ENCODE measurements around the gene TFB1M.
A peak's percentile ranks its signal among the peaks of the same experiment; 100 is the strongest.

The TFB1M gene

DNA sequence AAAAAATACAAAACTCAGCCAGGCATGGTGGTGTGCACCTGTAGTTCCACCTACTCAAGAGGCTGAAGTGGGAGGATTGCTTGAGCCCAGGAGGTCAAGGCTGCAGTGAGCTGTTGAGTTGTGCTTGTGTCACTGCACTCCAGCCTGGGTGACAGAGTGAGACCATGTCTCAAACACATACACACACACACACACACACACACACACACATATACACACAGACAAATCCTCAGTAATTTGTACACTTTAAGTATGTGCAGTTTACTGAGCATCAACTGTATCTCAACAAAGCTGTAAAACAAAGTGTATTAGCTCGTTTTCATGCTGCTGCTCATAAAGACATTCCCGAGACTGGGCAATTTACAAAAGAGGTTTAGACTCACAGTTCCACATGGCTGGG lies 7.3 kb downstream of the TFB1M start:
- H3K27ac ChIP-seq (ENCODE audit: low read depth, low read length), result no peak overlapping the region
- H3K27me3 ChIP-seq (ENCODE audit: control insufficient read depth in 5 of 5, insufficient read depth in 4 of 5, low read length in 5 of 5), result no peaks in the 10 kb centered on the region
- no peak overlapping the region for H3K4me3 ChIP-seq (ENCODE audit: low read depth in 1 of 5, low read length in 5 of 5)
- H3K9ac ChIP-seq (ENCODE audit: low read length in 5 of 5), result no peak overlapping the region
- H3K4me1 ChIP-seq (ENCODE audit: control insufficient read depth in 5 of 5, insufficient read depth in 5 of 5, low read length in 5 of 5), result no peaks in the 10 kb centered on the region
- no peaks in the 10 kb centered on the region for H3K9me3 ChIP-seq (ENCODE audit: control insufficient read depth in 5 of 5, low read length in 5 of 5)
- peaks cover 9 to 26% (median 20%) of the 10 kb centered on the region in 5 donors for H3K36me3 ChIP-seq (ENCODE audit: control insufficient read depth in 5 of 5, insufficient read depth in 5 of 5, low read length in 5 of 5)

GRCh38 chr6:155303361-155303870 lies 10.9 kb downstream of the TFB1M start:
- no peak overlapping the region for H3K9ac ChIP-seq (ENCODE audit: low read length in 5 of 5)
- H3K27ac ChIP-seq (ENCODE audit: low read depth, low read length), result no peak overlapping the region
- H3K27me3 ChIP-seq (ENCODE audit: control insufficient read depth in 5 of 5, insufficient read depth in 4 of 5, low read length in 5 of 5), result no peaks in the 10 kb centered on the region
- no peak overlapping the region for H3K4me3 ChIP-seq (ENCODE audit: low read depth in 1 of 5, low read length in 5 of 5)
- peaks cover 4 to 29% (median 14%) of the 10 kb centered on the region in 5 donors for H3K36me3 ChIP-seq (ENCODE audit: control insufficient read depth in 5 of 5, insufficient read depth in 5 of 5, low read length in 5 of 5)
- H3K4me1 ChIP-seq (ENCODE audit: control insufficient read depth in 5 of 5, insufficient read depth in 5 of 5, low read length in 5 of 5), result no peaks in the 10 kb centered on the region
- no peaks in the 10 kb centered on the region for H3K9me3 ChIP-seq (ENCODE audit: control insufficient read depth in 5 of 5, low read length in 5 of 5)

GRCh38 chr6:155301867-155302266 lies 12.4 kb downstream of the TFB1M start:
- no peak overlapping the region for H3K4me3 ChIP-seq (ENCODE audit: low read depth in 1 of 5, low read length in 5 of 5)
- H3K9ac ChIP-seq (ENCODE audit: low read length in 5 of 5), result no peak overlapping the region
- no peak overlapping the region for H3K27ac ChIP-seq (ENCODE audit: low read depth, low read length)
- H3K27me3 ChIP-seq (ENCODE audit: control insufficient read depth in 5 of 5, insufficient read depth in 4 of 5, low read length in 5 of 5), result no peaks in the 10 kb centered on the region
- H3K36me3 ChIP-seq (ENCODE audit: control insufficient read depth in 5 of 5, insufficient read depth in 5 of 5, low read length in 5 of 5), result peaks cover 10 to 33% (median 17%) of the 10 kb centered on the region in 5 donors
- no peaks in the 10 kb centered on the region for H3K4me1 ChIP-seq (ENCODE audit: control insufficient read depth in 5 of 5, insufficient read depth in 5 of 5, low read length in 5 of 5)
- no peaks in the 10 kb centered on the region for H3K9me3 ChIP-seq (ENCODE audit: control insufficient read depth in 5 of 5, low read length in 5 of 5)

DNA sequence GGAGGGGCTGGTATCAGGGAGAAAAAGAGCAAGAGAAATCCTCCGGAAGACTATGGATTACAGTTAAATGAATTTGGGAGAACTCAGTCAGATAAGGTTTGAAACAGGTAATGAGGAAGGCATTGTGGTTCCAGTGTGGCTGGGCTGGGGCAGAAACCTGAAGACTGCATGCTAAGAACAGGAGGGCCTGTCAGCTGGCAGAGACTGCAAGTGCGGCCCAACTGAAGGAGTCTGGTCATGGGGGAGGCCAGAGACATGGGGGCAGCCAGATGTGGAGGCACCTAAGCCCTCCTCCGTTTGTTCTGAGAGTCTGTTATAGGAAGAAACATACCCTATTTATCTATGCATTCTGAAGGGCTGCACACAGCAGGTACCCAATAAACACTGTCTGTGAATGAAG lies 16.6 kb downstream of the TFB1M start:
- H3K4me1 ChIP-seq (ENCODE audit: control insufficient read depth in 5 of 5, insufficient read depth in 5 of 5, low read length in 5 of 5), result no peaks in the 10 kb centered on the region
- no peaks in the 10 kb centered on the region for H3K9me3 ChIP-seq (ENCODE audit: control insufficient read depth in 5 of 5, low read length in 5 of 5)
- H3K36me3 ChIP-seq (ENCODE audit: control insufficient read depth in 5 of 5, insufficient read depth in 5 of 5, low read length in 5 of 5), result peaks cover 16 to 49% (median 25%) of the 10 kb centered on the region in 5 donors
- H3K4me3 ChIP-seq (ENCODE audit: low read depth in 1 of 5, low read length in 5 of 5), result no peak overlapping the region
- H3K9ac ChIP-seq (ENCODE audit: low read length in 5 of 5), result no peak overlapping the region
- no peak overlapping the region for H3K27ac ChIP-seq (ENCODE audit: low read depth, low read length)
- H3K27me3 ChIP-seq (ENCODE audit: control insufficient read depth in 5 of 5, insufficient read depth in 4 of 5, low read length in 5 of 5), result no peaks in the 10 kb centered on the region

DNA sequence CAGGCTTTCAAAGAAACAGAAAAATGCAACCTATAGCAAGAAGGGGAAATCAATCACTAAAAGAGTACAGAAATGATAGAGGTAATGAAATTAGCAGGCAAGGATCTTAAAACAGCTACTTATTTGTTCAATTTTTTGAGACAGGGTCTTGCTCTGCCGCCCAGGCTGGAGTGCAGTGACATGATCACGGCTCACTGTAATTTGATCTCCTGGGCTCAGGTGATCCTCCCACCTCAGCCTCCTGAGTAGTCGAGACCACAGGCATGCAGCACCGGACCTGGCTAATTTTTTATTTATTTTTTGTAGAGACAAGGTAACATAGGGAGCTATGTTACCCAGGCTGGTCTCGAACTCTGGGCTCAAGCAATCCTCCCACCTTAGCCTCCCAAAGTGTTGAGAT lies 21.6 kb downstream of the TFB1M start:
- no peak overlapping the region for H3K9ac ChIP-seq (ENCODE audit: low read length in 5 of 5)
- no peaks in the 10 kb centered on the region for H3K9me3 ChIP-seq (ENCODE audit: control insufficient read depth in 5 of 5, low read length in 5 of 5)
- H3K27ac ChIP-seq (ENCODE audit: low read depth, low read length), result no peak overlapping the region
- H3K4me1 ChIP-seq (ENCODE audit: control insufficient read depth in 5 of 5, insufficient read depth in 5 of 5, low read length in 5 of 5), result no peaks in the 10 kb centered on the region
- no peaks in the 10 kb centered on the region for H3K27me3 ChIP-seq (ENCODE audit: control insufficient read depth in 5 of 5, insufficient read depth in 4 of 5, low read length in 5 of 5)
- peaks cover 20 to 50% (median 31%) of the 10 kb centered on the region in 5 donors for H3K36me3 ChIP-seq (ENCODE audit: control insufficient read depth in 5 of 5, insufficient read depth in 5 of 5, low read length in 5 of 5)
- H3K4me3 ChIP-seq (ENCODE audit: low read depth in 1 of 5, low read length in 5 of 5), result no peak overlapping the region

- Histone ChIP-seq H3K9ac (ENCODE audit: low read length in 5 of 5) (no peak overlapping the region), H3K36me3 (ENCODE audit: control insufficient read depth in 5 of 5, insufficient read depth in 5 of 5, low read length in 5 of 5) (peaks cover 18 to 39% (median 22%) of the 10 kb centered on the region in 5 donors), H3K4me1 (ENCODE audit: control insufficient read depth in 5 of 5, insufficient read depth in 5 of 5, low read length in 5 of 5) (no peaks in the 10 kb centered on the region), H3K27ac (ENCODE audit: low read depth, low read length) (no peak overlapping the region), H3K27me3 (ENCODE audit: control insufficient read depth in 5 of 5, insufficient read depth in 4 of 5, low read length in 5 of 5) (no peaks in the 10 kb centered on the region), H3K9me3 (ENCODE audit: control insufficient read depth in 5 of 5, low read length in 5 of 5) (no peaks in the 10 kb centered on the region), H3K4me3 (ENCODE audit: low read depth in 1 of 5, low read length in 5 of 5) (no peak overlapping the region)
Observed at GRCh38 chr6:155291291-155291690, 23.0 kb downstream of the TFB1M start.

- Histone ChIP-seq H3K36me3 (ENCODE audit: control insufficient read depth in 5 of 5, insufficient read depth in 5 of 5, low read length in 5 of 5) (peaks cover 11 to 33% (median 20%) of the 10 kb centered on the region in 5 donors), H3K4me3 (ENCODE audit: low read depth in 1 of 5, low read length in 5 of 5) (no peak overlapping the region), H3K9me3 (ENCODE audit: control insufficient read depth in 5 of 5, low read length in 5 of 5) (no peaks in the 10 kb centered on the region), H3K9ac (ENCODE audit: low read length in 5 of 5) (no peak overlapping the region), H3K27ac (ENCODE audit: low read depth, low read length) (no peak overlapping the region), H3K4me1 (ENCODE audit: control insufficient read depth in 5 of 5, insufficient read depth in 5 of 5, low read length in 5 of 5) (no peaks in the 10 kb centered on the region), H3K27me3 (ENCODE audit: control insufficient read depth in 5 of 5, insufficient read depth in 4 of 5, low read length in 5 of 5) (no peaks in the 10 kb centered on the region)
Observed at GRCh38 chr6:155290491-155290890, 23.8 kb downstream of the TFB1M start.

DNA sequence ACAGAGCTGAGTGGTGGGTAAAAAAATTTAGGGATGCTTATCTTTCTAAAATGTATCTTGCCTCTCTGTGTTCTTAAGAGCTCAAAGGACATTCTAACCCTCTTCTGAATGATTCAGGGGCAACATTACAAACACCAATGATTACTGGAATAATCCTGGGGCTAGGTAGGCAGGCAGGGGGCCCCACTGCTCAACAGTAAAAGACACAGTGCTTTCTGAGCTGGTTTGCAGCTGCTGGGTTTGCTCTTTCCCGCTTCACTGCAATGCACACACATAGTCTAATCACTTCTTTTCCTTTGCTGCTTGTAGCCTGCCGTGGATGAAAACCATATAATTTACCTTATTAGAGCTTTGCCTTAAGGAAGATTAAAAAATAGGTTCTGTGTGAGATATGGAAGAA lies 26.5 kb downstream of the TFB1M start:
- Histone ChIP-seq H3K27me3 (ENCODE audit: control insufficient read depth in 5 of 5, insufficient read depth in 4 of 5, low read length in 5 of 5) (no peaks in the 10 kb centered on the region), H3K9me3 (ENCODE audit: control insufficient read depth in 5 of 5, low read length in 5 of 5) (no peaks in the 10 kb centered on the region), H3K9ac (ENCODE audit: low read length in 5 of 5) (peak overlapping the region in 1 of 5 donors; percentile 13), H3K36me3 (ENCODE audit: control insufficient read depth in 5 of 5, insufficient read depth in 5 of 5, low read length in 5 of 5) (peaks cover 17 to 31% (median 26%) of the 10 kb centered on the region in 5 donors), H3K4me1 (ENCODE audit: control insufficient read depth in 5 of 5, insufficient read depth in 5 of 5, low read length in 5 of 5) (no peaks in the 10 kb centered on the region), H3K27ac (ENCODE audit: low read depth, low read length) (no peak overlapping the region), H3K4me3 (ENCODE audit: low read depth in 1 of 5, low read length in 5 of 5) (no peak overlapping the region)

DNA sequence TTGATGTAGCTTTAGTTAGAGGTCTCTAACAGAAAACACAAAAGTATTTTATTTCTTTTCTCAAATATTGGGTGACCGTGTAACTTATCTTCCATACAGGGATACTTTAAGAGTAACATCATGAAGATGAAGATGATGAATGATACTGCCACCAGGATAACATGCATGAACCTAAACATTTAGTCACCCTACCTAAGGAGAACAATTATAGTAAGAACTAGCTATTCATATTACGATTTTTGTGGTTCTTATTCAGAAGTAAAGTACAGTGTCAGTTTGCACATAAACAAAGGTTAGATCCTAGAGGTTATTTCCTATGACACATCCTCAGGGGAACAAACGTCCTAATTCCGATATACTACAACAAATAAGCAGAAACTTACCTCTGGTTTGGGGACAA lies 29.5 kb downstream of the TFB1M start:
- H3K9me3 ChIP-seq (ENCODE audit: control insufficient read depth in 5 of 5, low read length in 5 of 5), result no peaks in the 10 kb centered on the region
- no peaks in the 10 kb centered on the region for H3K27me3 ChIP-seq (ENCODE audit: control insufficient read depth in 5 of 5, insufficient read depth in 4 of 5, low read length in 5 of 5)
- no peak overlapping the region for H3K9ac ChIP-seq (ENCODE audit: low read length in 5 of 5)
- no peaks in the 10 kb centered on the region for H3K4me1 ChIP-seq (ENCODE audit: control insufficient read depth in 5 of 5, insufficient read depth in 5 of 5, low read length in 5 of 5)
- no peak overlapping the region for H3K4me3 ChIP-seq (ENCODE audit: low read depth in 1 of 5, low read length in 5 of 5)
- no peak overlapping the region for H3K27ac ChIP-seq (ENCODE audit: low read depth, low read length)
- peaks cover 17 to 29% (median 24%) of the 10 kb centered on the region in 5 donors for H3K36me3 ChIP-seq (ENCODE audit: control insufficient read depth in 5 of 5, insufficient read depth in 5 of 5, low read length in 5 of 5)

- H3K4me1 ChIP-seq (ENCODE audit: control insufficient read depth in 5 of 5, insufficient read depth in 5 of 5, low read length in 5 of 5), result no peaks in the 10 kb centered on the region
Observed at GRCh38 chr6:155278319-155279049, 35.8 kb downstream of the TFB1M start.

More at GRCh38 chr6:155278319-155279049, 35.8 kb downstream of the TFB1M start:
- Histone ChIP-seq H3K9me3 (ENCODE audit: control insufficient read depth in 5 of 5, low read length in 5 of 5) (no peaks in the 10 kb centered on the region), H3K4me3 (ENCODE audit: low read depth in 1 of 5, low read length in 5 of 5) (no peak overlapping the region), H3K36me3 (ENCODE audit: control insufficient read depth in 5 of 5, insufficient read depth in 5 of 5, low read length in 5 of 5) (peaks cover 3 to 16% (median 6%) of the 10 kb centered on the region in 5 donors), H3K27me3 (ENCODE audit: control insufficient read depth in 5 of 5, insufficient read depth in 4 of 5, low read length in 5 of 5) (no peaks in the 10 kb centered on the region), H3K9ac (ENCODE audit: low read length in 5 of 5) (no peak overlapping the region), H3K27ac (ENCODE audit: low read depth, low read length) (no peak overlapping the region)
